Hematopoietic multipotent progenitor cell treated with erythropoietin and hydrocortisone succinate and interleukin-3 and kit ligand, for 6 days (in vitro differentiated cells): ENCODE measurements around the gene BAIAP2L2.
"Not testable (repeated sequence)": the region's sequence is repeated elsewhere in the genome, so short reads cannot be mapped to it uniquely, and the experiment has no call there.

Experiments used
- DNase-seq: peaks from one replicate; pipeline ENCODE4 v3.0.0-alpha.2; 2015

The BAIAP2L2 gene

GRCh38 chr22:38066381-38067027, 44.0 kb downstream of the BAIAP2L2 start:
- DNase-seq: no peak

GRCh38 chr22:38065539-38065938, 44.9 kb downstream of the BAIAP2L2 start:
- DNase-seq: no peak

DNA sequence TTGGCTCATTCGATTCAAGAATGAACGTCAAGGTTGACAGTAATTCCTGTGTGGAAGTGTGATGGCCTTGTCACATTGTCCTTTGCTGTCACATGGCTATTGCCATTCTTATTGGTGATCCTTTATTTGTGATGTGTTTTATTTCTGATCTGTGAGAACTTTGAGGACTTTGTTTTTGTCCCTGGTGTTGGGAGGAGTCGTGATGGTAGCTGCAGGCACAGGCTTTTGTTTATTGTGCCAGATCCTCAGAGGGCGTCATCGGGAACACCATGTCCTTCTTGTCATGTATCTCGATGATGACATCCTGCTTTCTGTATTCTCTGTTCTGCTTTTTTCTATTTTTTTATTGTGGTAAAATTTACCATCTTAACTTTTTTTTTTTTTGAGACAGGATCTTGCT, 47.7 kb downstream of the BAIAP2L2 start:
- DNase-seq: no peak

DNA sequence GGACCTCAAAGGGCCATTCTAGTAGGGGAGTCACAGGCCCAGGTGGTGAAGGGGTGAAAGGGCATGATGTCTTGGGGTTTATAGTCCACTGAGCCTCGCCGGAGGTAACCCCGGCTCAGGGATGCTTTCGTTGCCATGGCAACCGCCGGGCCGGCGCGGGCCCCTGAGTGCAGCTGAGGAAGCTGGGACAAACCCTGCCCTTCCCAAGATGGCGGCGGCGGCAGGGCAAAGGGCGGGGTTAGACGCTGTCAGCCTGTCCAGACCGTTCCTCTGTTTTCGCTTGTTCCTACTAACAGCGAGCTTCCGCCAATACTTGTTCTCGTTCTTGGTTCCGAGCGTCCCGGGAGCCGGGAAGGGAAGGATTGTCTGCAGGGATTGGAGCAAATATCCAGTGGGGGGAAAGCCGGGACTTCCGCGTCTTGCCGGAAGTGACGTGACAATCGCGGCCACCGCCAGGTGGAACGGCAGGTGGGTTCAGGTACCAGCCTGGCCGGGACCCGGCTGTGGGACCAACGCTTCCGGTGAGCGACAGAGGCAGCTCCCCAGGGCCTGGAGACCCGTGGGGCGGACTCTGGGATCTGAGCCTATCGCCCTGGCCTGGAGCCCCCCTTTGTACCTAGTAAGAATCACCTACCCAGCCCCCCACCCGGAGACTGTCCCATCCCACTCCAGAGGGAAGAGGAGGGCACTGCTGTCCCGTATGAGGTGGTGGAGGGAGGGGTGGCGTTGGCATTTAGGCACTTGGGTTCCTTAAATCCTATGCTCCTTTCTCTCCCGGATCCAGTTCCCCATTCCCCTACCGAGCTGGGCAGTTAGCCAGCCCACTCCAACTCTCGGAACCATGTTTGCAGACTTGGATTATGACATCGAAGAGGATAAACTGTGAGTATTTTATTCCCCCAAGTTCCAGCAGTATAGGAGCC, 53.3 kb downstream of the BAIAP2L2 start, which contains the start of gene PICK1:
TSS of gene PICK1 (plus strand) at position 436 of the 923 bp plus-strand sequence. CDS start at position 842, 406 bp downstream.
- DNase-seq: peak; percentile 87

DNA sequence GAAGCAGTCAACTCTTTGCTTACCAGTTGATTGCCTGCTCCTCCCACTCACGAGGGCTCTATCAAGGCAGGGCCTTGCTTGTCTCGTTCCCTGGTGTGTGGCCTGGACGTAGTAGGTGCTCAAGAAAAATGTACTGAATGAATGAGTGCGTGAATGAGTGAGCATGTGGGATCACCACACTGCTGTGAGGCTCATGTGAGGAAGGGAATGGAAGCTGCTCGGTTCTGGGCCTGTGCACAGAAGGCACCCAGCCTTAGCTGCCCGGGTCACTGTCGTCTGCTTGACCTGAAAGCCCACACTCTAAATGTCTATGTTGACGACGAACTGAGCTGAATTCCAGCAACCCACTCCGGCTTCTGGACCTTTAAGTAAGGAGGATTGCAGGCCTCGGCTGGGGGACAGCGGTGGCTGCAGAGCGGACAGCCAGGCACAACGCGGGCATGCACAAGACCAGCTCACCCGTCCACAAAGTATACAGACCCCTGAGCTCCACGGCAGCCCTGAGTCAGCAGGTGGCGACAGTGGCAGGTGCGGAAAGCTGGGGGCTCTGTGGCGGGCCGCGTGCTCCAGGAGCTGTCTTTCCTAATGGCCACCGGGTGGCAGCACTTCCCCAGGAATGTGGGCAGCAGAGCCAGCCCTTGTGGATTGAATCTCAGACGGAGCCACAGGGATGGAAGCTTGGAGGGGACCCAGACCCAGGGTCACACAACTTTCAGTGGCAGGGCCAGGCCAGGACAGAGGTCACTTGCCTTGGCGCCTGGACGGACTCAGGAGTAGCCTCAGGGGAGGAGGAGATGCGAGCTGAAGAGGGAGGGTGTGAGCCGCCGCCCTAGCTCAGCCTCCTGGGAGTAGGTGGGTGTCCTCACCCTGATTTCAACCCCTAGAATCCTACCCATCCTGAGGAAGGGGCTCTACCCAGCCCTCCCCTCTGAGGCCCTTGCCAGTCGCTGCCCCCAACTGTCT, 58.3 kb downstream of the BAIAP2L2 start:
- peak; percentile 90 for DNase-seq

DNA sequence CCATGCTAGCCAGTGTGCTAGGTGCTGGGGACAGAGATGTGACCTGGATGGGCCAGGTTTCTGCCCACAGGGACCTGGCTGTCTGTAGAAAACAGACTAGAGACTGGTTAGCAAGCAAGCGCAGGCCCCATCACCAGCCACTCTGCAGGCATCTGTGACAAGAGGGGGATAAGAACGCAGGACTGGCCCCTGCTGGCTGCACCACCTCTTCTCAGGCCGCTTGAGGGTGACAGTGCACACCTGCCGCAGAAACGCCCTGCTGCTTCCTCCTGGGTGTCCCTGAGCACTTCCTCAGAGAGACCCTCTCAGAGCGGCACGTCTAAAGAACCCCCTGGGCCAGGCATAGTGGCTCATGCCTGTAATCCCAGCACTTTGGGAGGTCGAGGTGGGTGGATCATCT, 59.2 kb downstream of the BAIAP2L2 start:
- DNase-seq: no peak

- DNase-seq: no peak
Observed at GRCh38 chr22:38050720-38051119, 59.8 kb downstream of the BAIAP2L2 start.

DNA sequence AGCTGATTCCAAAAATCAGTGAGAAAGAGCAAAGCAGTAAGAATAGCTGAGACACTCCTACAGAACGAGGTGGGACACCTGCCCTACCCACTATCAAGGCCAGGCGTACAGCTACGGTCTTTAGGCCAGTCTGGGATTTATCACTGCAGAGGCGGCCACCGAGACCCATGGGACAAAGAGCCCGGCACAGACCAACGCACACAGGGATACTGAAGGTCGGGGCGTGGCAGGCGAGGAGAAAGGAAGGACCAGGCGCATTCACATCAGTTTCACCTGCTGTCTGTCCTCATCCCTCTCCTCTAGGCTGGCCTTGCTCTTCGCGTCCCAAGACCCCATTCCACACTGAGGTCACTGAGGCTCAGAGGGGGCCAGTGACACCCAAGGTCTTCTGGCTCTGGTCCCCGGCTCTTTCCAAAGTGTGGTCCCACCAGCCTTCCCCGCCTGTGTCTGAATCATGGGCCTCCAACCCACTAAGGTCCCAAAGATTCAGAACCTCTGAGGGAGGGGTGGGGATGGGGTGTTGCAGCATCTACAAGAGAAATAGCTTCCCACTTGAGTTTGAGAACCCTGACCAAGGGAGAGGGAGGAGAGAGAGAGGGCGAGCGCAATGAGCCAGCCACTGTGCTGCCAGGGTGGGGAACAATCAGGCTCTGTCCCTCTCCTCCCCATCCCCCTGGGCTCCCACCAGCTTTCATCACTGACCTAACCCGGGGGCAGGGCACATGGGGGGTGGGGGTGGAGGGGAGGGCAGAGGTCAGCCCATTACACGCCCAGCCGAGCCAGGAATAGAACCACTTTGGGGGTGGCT, 60.5 kb downstream of the BAIAP2L2 start:
- DNase-seq: no peak

GRCh38 chr22:38046070-38046748, 64.3 kb downstream of the BAIAP2L2 start:
- no peak for DNase-seq

GRCh38 chr22:38043151-38044039, 67.1 kb downstream of the BAIAP2L2 start:
- DNase-seq: no peak

GRCh38 chr22:38042488-38042790, 68.0 kb downstream of the BAIAP2L2 start:
- DNase-seq: no peak

GRCh38 chr22:38041760-38042487, 68.6 kb downstream of the BAIAP2L2 start:
- DNase-seq: no peak

- no peak for DNase-seq
Observed at GRCh38 chr22:38040953-38041759, 69.3 kb downstream of the BAIAP2L2 start.

GRCh38 chr22:38038890-38039812, 71.3 kb downstream of the BAIAP2L2 start:
- DNase-seq: no peak

- DNase-seq: no peak
Observed at GRCh38 chr22:38038426-38038825, 72.1 kb downstream of the BAIAP2L2 start.

- not testable (repeated sequence) for DNase-seq
Observed at GRCh38 chr22:38037367-38038150, 72.9 kb downstream of the BAIAP2L2 start.
